NOMO-1 (cell line): ENCODE data around the gene MYO9A.
"Not testable (repeated sequence)": the region's sequence is repeated elsewhere in the genome, so short reads cannot be mapped to it uniquely, and the experiment has no call there.

Experiments used
- DNase-seq, 2 experiments: peaks; one replicate each; lab custom pipeline; 2025; ENCODE audit not compliant: unreplicated experiment in 2 of 2; lab: John Stamatoyannopoulos, UW

The MYO9A gene

GRCh38 chr15:72141171-72142084 is 23.5 kb upstream of the MYO9A start:
- DNase-seq, result peak; percentile 16 to 65

- no peak for DNase-seq
These were observed 22.1 kb upstream of the MYO9A start for GRCh38 chr15:72140088-72140487.

- DNase-seq, result no peak
These were observed 21.7 kb upstream of the MYO9A start for GRCh38 chr15:72139667-72140066.

GRCh38 chr15:72136170-72137051 is 18.5 kb upstream of the MYO9A start:
- no peak for DNase-seq

- no peak for DNase-seq
These were observed 17.8 kb upstream of the MYO9A start for GRCh38 chr15:72135719-72136118.

GRCh38 chr15:72133211-72133610 is 15.3 kb upstream of the MYO9A start:
- no peak for DNase-seq

GRCh38 chr15:72131922-72132321 is 14.0 kb upstream of the MYO9A start:
- peak; percentile 10 to 11 for DNase-seq

- DNase-seq, result no peak
These were observed 12.3 kb upstream of the MYO9A start for GRCh38 chr15:72130272-72130671.

- no peak for DNase-seq
These were observed 10.4 kb upstream of the MYO9A start for GRCh38 chr15:72128359-72128758.

GRCh38 chr15:72127724-72128322 is 9.9 kb upstream of the MYO9A start:
- no peak for DNase-seq

GRCh38 chr15:72124218-72124617 is 6.3 kb upstream of the MYO9A start:
- no peak for DNase-seq

- peak; percentile 30 to 46 for DNase-seq
These were observed 399 bp downstream of the MYO9A start for GRCh38 chr15:72117486-72118016.

- peak in 1 of 2 experiments; percentile 12 for DNase-seq
These were observed 1.0 kb downstream of the MYO9A start for GRCh38 chr15:72116731-72117485.

GRCh38 chr15:72113347-72114031 is 4.5 kb downstream of the MYO9A start:
- no peak for DNase-seq

- DNase-seq, result no peak
These were observed 5.1 kb downstream of the MYO9A start for GRCh38 chr15:72112805-72113204.

GRCh38 chr15:72112116-72112515 is 5.8 kb downstream of the MYO9A start:
- DNase-seq, result no peak

- DNase-seq, result no peak
These were observed 7.6 kb downstream of the MYO9A start for GRCh38 chr15:72110355-72110754.

- DNase-seq, result no peak
These were observed 11.9 kb downstream of the MYO9A start for GRCh38 chr15:72106068-72106467.

GRCh38 chr15:72105111-72105510 is 12.8 kb downstream of the MYO9A start:
- DNase-seq, result no peak

- DNase-seq, result not testable (repeated sequence)
These were observed 17.4 kb downstream of the MYO9A start for GRCh38 chr15:72100551-72100950.
